Upper lobe of right lung (tissue), 1 donor: ENCODE results near the gene PAEP. TPM values are rescaled to one million over a fixed set of nuclear protein-coding genes. Genes with fewer than 3 reads are reported as not detected.

Experiments
- ATAC-seq: fragments of 200-7000 bp; cut with Tn5 transposase; one replicate; pipeline ENCODE4 v1.9.1; 2020; ENCODE audit warnings: mild to moderate bottlenecking, moderate library complexity
- DNase-seq: peaks from one replicate; pipeline ENCODE4 v3.0.0-alpha.2; 2020
- H3K27ac ChIP-seq: fragments of 200-600 bp; one replicate; pipeline ENCODE4 v1.8.0; 2022
- H3K27me3 ChIP-seq: fragments of 200-600 bp; one replicate; pipeline ENCODE4 v1.8.0; 2022; ENCODE audit warnings: mild to moderate bottlenecking
- H3K36me3 ChIP-seq: fragments of 200-600 bp; one replicate; pipeline ENCODE4 v1.8.0; 2022
- H3K4me1 ChIP-seq: fragments of 200-600 bp; one replicate; pipeline ENCODE4 v1.8.0; 2022
- H3K4me3 ChIP-seq: fragments of 200-600 bp; one replicate; pipeline ENCODE4 v1.8.0; 2022; ENCODE audit warnings: mild to moderate bottlenecking
- H3K9me3 ChIP-seq: fragments of 200-600 bp; one replicate; pipeline ENCODE4 v1.8.0; 2022
- intact Hi-C: fragments of 100-400 bp; cut with DNase I; formaldehyde crosslinking; loops from one replicate; pipeline ENCODE4 v1.11.0; 2022
- total RNA-seq: library from RNA; stranded (reverse); fragmentation: NEBNext Ultra II Directional; extraction: Animal tissue kit (Norgen Biotek cat#: 25700); gene quantifications from one replicate; pipeline ENCODE4 v1.2.1, GENCODE V29; 2021
- TF ChIP-seq, protein P1 (sequence below): fragments of 200-600 bp; IDR thresholded peaks from one replicate; pipeline ENCODE4 v1.8.0; 2022; ENCODE audit warnings: antibody characterized with exemption
- donor health status: DM: no; HTN: yes; CAD: no; lungs with severe emphysema.

PAEP gene
- total RNA-seq, 1 donor from 2014 or later, result not detected

DNA sequence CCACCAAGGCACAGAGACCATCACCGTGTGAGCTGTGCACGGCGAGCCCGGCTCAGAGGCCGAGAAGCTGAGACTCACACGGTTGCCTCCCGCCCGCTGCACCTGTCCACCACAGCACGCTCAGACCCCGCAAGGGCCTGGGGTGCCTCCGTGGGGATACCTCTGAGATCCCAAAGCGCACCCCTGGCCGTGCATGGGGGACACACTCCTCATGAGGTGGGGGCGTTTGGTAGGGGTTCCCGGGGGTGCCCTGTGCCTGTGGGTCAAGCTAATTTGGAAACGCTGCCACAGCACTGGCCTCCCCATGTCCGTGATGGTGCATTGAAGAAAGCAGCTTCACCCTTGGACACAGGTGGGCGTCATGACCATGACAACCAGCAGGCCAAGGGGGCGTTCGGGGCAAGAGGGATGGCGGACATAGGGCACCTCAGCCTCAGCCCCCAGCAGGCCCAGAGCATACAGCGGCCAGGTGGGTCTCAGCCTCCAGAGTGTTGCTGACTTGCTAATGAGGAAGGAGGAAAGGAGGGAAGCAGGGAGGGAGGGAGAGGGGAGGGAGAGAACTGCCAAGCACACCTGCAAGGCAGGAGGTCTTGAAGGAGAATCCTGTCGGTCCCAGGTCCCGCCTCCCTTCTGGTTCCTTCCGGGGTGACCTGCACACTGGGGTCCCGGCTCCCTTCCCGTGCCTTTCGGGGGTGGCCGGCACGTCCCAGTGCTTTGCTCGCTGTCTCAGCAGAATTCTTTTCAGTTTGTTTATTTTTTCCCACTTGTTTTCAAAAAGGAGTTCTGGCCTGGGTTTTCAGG lies 43.1 kb downstream of the PAEP start:
- Histone ChIP-seq H3K4me3 (no peak overlapping the region), H3K27me3 (peaks cover 10% of the 10 kb centered on the region), H3K36me3 (no peaks in the 10 kb centered on the region), H3K27ac (no peak overlapping the region), H3K9me3 (no peaks in the 10 kb centered on the region), H3K4me1 (no peaks in the 10 kb centered on the region)
- no peak for ATAC-seq
- TF ChIP-seq, protein P1, sequence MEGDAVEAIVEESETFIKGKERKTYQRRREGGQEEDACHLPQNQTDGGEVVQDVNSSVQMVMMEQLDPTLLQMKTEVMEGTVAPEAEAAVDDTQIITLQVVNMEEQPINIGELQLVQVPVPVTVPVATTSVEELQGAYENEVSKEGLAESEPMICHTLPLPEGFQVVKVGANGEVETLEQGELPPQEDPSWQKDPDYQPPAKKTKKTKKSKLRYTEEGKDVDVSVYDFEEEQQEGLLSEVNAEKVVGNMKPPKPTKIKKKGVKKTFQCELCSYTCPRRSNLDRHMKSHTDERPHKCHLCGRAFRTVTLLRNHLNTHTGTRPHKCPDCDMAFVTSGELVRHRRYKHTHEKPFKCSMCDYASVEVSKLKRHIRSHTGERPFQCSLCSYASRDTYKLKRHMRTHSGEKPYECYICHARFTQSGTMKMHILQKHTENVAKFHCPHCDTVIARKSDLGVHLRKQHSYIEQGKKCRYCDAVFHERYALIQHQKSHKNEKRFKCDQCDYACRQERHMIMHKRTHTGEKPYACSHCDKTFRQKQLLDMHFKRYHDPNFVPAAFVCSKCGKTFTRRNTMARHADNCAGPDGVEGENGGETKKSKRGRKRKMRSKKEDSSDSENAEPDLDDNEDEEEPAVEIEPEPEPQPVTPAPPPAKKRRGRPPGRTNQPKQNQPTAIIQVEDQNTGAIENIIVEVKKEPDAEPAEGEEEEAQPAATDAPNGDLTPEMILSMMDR, result no peak
- intact Hi-C loops, result no loop called here
- peak; percentile 61 for DNase-seq

DNA sequence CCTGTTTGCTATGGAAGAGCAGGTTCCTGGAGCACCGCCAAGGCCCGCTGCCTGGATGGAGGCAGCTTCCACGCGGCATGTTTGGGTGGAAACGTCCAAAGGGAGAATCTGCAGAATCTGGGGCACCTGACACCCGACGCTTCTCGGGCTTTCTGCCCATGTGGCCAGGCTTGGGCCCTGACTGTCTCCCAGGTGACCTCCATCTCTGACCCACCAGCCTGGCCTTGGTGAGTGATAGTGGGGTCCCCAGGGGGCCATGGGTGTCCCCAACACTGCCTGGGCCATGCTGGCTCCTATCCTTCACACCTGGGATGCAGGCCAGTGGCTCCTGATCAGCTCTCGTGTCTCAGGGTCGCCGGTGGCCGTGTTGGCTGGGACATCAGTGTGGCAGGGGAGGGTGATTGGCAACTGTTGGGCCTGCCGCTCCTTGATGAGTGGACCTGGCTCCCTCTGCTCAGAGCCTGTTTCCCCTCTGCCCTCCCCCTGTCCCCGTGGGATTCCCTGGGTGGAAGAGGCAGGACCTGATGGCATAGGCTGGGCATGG lies 43.8 kb downstream of the PAEP start:
- no peaks in the 10 kb centered on the region for H3K4me1 ChIP-seq
- no peak overlapping the region for H3K27ac ChIP-seq
- intact Hi-C loops, result no loop called here
- no peaks in the 10 kb centered on the region for H3K9me3 ChIP-seq
- no peak overlapping the region for H3K4me3 ChIP-seq
- peaks cover 10% of the 10 kb centered on the region for H3K27me3 ChIP-seq
- TF ChIP-seq, protein P1, result no peak
- no peaks in the 10 kb centered on the region for H3K36me3 ChIP-seq
- DNase-seq, result peak; percentile 53
- no peak for ATAC-seq

DNA sequence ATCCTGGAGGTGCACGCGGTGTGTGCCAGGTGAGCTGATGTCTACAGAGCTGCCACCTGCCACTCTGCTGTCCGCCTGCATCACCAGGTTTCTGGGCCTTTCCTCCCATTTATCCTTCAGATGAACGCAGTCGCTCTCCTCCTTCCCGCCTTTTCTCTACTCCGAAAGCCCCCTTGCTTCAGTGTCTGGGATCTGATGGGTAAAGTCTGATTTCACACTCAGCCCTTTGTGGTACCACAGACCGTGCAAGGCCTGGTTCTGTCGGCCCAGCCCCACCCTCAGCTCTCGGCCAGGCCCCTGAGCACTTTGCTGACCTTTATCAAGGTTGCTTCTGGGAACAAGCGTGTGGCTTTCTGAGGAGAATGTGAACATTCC lies 45.3 kb downstream of the PAEP start:
- DNase-seq, result no peak
- H3K27ac ChIP-seq, result no peak overlapping the region
- intact Hi-C loops, result no loop called here

DNA sequence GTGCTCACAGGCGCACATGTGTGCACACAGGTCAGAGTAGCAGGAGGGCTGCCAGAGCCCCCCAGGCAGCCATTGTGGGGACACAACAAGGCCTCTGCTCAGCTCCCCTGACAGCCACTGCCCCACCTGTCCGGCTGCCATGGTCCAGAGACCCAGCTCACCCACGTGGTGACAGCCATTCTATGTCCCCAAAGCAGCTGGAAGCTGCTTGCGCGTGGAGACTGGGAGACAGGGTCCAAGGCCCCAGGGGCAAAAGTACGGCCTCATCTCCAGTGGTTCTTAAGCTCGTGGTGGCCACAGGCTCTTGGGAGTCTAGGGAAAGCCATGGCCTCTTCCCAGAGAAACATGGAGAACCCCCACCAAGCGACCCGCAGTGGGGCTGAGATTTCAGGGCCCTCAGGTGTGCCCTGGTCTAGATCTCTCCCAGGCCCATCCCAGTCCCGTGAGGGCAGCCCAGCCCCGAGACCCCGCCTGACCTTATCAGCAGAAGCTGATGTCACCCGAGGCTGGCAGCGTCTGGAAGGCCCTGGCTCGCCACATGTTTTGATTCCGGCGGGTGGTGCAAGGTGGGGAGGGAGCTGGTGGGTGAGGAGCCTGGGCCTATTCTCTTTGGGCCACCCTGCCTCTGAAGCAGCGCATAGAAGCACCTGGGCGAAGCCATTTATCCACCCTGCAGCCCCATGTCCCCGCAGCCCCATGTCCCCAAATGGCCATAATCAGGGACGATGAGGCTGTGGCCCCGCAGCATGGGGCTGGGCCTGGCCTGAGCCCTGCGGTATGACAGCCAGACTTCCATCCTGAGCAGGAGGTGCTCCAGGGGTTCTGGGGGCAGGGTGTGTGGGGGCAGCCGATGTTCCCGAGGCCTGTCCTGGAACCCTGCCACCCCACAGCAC lies 46.1 kb downstream of the PAEP start:
- intact Hi-C loops, result no loop called here
- TF ChIP-seq, protein P1, result no peak
- H3K27ac ChIP-seq, result no peak overlapping the region
- ATAC-seq, result no peak
- H3K36me3 ChIP-seq, result no peaks in the 10 kb centered on the region
- no peak overlapping the region for H3K4me3 ChIP-seq
- no peaks in the 10 kb centered on the region for H3K4me1 ChIP-seq
- peak; percentile 54 for DNase-seq
- peaks cover 10% of the 10 kb centered on the region for H3K27me3 ChIP-seq
- H3K9me3 ChIP-seq, result no peaks in the 10 kb centered on the region

More for the DNA sequence above, 45.3 kb downstream of the PAEP start:
- TF ChIP-seq, protein P1, result no peak
- Histone ChIP-seq H3K4me1 (no peaks in the 10 kb centered on the region), H3K4me3 (no peak overlapping the region), H3K36me3 (no peaks in the 10 kb centered on the region), H3K9me3 (no peaks in the 10 kb centered on the region), H3K27me3 (peaks cover 10% of the 10 kb centered on the region)
- no peak for ATAC-seq

DNA sequence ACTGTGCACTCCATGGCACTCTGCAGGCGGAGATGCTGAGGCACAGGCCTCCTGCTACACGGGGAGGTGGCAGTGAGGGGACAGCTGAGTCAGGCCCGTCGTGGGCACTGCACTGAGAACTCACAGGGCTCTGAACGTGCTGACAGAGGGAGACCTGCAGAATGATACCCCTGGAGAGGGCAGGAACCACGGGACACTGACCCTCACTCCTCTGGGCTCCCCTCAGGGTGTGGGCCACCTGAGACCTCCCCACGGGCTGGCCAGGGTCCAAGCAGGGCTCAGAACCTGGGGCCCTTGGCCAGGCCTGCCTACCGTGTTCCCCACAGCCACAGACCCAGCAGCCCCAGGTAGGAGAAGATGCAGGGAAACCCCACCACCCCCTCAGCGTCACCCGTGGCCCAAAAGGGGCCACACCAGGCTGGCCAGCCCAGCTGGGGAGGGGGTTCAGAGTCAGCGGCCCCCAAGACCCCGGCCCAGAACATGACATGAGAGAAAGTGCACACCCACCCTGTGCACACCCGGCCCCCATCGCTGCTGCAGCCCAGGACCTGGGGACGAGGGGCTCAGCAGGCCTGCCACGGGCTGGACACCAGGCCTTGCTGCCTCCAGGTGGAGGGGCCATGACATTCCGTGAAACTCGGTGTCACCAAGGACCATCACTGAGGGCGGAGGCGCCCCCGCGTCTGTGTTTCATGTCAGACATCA lies 46.9 kb downstream of the PAEP start:
- Histone ChIP-seq H3K27me3 (peaks cover 4% of the 10 kb centered on the region), H3K4me1 (no peaks in the 10 kb centered on the region), H3K4me3 (no peak overlapping the region), H3K27ac (no peak overlapping the region), H3K36me3 (no peaks in the 10 kb centered on the region), H3K9me3 (no peaks in the 10 kb centered on the region)
- TF ChIP-seq, protein P1, result no peak
- intact Hi-C loops, result no loop called here
- DNase-seq (peak; percentile 58), ATAC-seq (no peak)
